HCT116 (cell line): Measurements from ENCODE around the gene CHRNB2. TPM values are rescaled to one million over a fixed set of nuclear protein-coding genes. Genes with fewer than 3 reads are reported as not detected.

Experiments used
- ATAC-seq: fragments of 200-7000 bp; cut with Tn5 transposase; 2 replicates; pipeline ENCODE4 v1.9.1; 2020; ENCODE audit warnings: mild to moderate bottlenecking, moderate library complexity
- BruUV-seq: library from RNA; stranded (reverse); fragments of 400-500 nt; replicated peaks from 2 replicates; lab custom pipeline; 2021; lab: Mats Ljungman, UMichigan
- CTCF ChIA-PET: fragments of 300-600 bp; sonication (Branson Sonifier 250); formaldehyde crosslinking; loops from one replicate; lab custom pipeline; 2021; ENCODE audit warnings: antibody characterized with exemption; lab: Charles Lee
- POLR2A ChIA-PET: fragments of 300-600, 350-600 bp; sonication (Branson Sonifier 250); formaldehyde crosslinking; loops from one replicate; lab custom pipeline; 2021; ENCODE audit warnings: antibody characterized with exemption; lab: Charles Lee
- RAD21 ChIA-PET, 2 experiments: fragments of 300-600 bp; sonication (Branson Sonifier 250); formaldehyde crosslinking; loops; one replicate each; lab custom pipeline; 2023; ENCODE audit warnings: low total read pairs in 2 of 2; ENCODE audit not compliant: uncharacterized antibody in 2 of 2, unreplicated experiment in 2 of 2, low non-redundant PET in 1 of 2; lab: Charles Lee
- DNase-seq: peaks from one replicate; pipeline ENCODE4 v3.0.0-alpha.2; 2010; ENCODE audit warnings: low read depth, low spot score
- H2AFZ ChIP-seq: fragments of 200-600 bp; shearing (Covaris generic), sonication (generic); 2 replicates; pipeline ENCODE4 v1.6.1; 2017; ENCODE audit warnings: low read depth, mixed run types, mixed read lengths, antibody characterized with exemption, low read length; ENCODE audit not compliant: poor library complexity, severe bottlenecking
- H3K27ac ChIP-seq: 2 replicates; pipeline ENCODE4 v1.5.1; 2012; ENCODE audit warnings: low read depth, low read length
- H3K27me3 ChIP-seq: fragments of 200-600 bp; sonication (generic); 2 replicates; pipeline ENCODE4 v1.6.1; 2016; ENCODE audit warnings: mixed run types, low read length, mixed read lengths; ENCODE audit not compliant: insufficient read depth
- H3K36me3 ChIP-seq, 2 experiments: fragments of 200-500 bp in 1 of 2; fragments of 200-600 bp in 1 of 2; sonication (Bioruptor generic) in 1 of 2; sonication (generic) in 1 of 2; 2 replicates each; pipeline versions ENCODE4 v1.5.1 to v1.6.1; 2014 to 2016; ENCODE audit warnings: low read length in 2 of 2, inconsistent platforms in 1 of 2, mixed read lengths in 1 of 2, mixed run types in 1 of 2; ENCODE audit not compliant: insufficient read depth in 2 of 2, control insufficient read depth in 1 of 2
- H3K4me1 ChIP-seq, 2 experiments: fragments of 200-600 bp in 1 of 2; sonication (generic) in 1 of 2; 2 replicates each; pipeline versions ENCODE4 v1.5.1 to v1.6.1; 2012 to 2017; ENCODE audit warnings: low read length in 2 of 2, inconsistent platforms in 1 of 2, mild to moderate bottlenecking in 1 of 2, mixed read lengths in 1 of 2, mixed run types in 1 of 2, moderate library complexity in 1 of 2; ENCODE audit not compliant: insufficient read depth in 2 of 2, control insufficient read depth in 1 of 2
- H3K4me2 ChIP-seq: fragments of 200-600 bp; sonication (generic); 2 replicates; pipeline ENCODE4 v1.6.1; 2017; ENCODE audit warnings: mixed run types, low read length, mixed read lengths
- H3K4me3 ChIP-seq, 2 experiments: fragments of 200-600 bp in 1 of 2; sonication (generic) in 1 of 2; replicated peaks in 1 of 2; 2 replicates each; pipeline ENCODE4 v1.5.1; 2011 to 2016; ENCODE audit warnings: low read length in 2 of 2, control low read depth in 1 of 2, low read depth in 1 of 2, mild to moderate bottlenecking in 1 of 2, mixed read lengths in 1 of 2, mixed run types in 1 of 2
- H3K79me2 ChIP-seq: fragments of 200-600 bp; sonication (generic); 2 replicates; pipeline ENCODE4 v1.6.1; 2017; ENCODE audit warnings: mild to moderate bottlenecking, mixed run types, low read length, moderate library complexity, mixed read lengths; ENCODE audit not compliant: insufficient read depth
- H3K9ac ChIP-seq: fragments of 200-600 bp; sonication (generic); 2 replicates; pipeline ENCODE4 v1.6.1; 2016; ENCODE audit warnings: low read length, mixed read lengths
- H3K9me2 ChIP-seq: fragments of 200-600 bp; sonication (generic), shearing (Covaris generic); 2 replicates; pipeline ENCODE4 v1.6.1; 2017; ENCODE audit warnings: mixed run types, mild to moderate bottlenecking, moderate library complexity; ENCODE audit not compliant: insufficient read depth
- H3K9me3 ChIP-seq, 2 experiments: fragments of 200-500 bp in 1 of 2; fragments of 200-600 bp in 1 of 2; sonication (Bioruptor generic) in 1 of 2; sonication (generic) in 1 of 2; 2 replicates each; pipeline ENCODE4 v1.6.1; 2014 to 2017; ENCODE audit warnings: low read length in 2 of 2, mixed read lengths in 2 of 2, inconsistent platforms in 1 of 2, low read depth in 1 of 2, mild to moderate bottlenecking in 1 of 2, mixed run types in 1 of 2, moderate library complexity in 1 of 2; ENCODE audit not compliant: control insufficient read depth in 1 of 2, insufficient read depth in 1 of 2
- H4K20me1 ChIP-seq: fragments of 200-600 bp; sonication (generic), shearing (Covaris generic); 2 replicates; pipeline ENCODE4 v1.6.1; 2017; ENCODE audit warnings: mixed run types, mild to moderate bottlenecking, moderate library complexity; ENCODE audit not compliant: insufficient read depth
- ATF3 ChIP-seq: IDR thresholded peaks from 2 replicates; pipeline ENCODE4 v1.6.1; 2012
- CBX3 ChIP-seq: IDR thresholded peaks from 2 replicates; pipeline ENCODE4 v1.6.1; 2012; ENCODE audit warnings: low read depth
- CEBPB ChIP-seq: IDR thresholded peaks from 2 replicates; pipeline ENCODE4 v1.6.1; 2012; ENCODE audit warnings: low read depth
- EGR1 ChIP-seq: IDR thresholded peaks from 2 replicates; pipeline ENCODE4 v1.6.1; 2012; ENCODE audit warnings: low read depth
- ELF1 ChIP-seq: IDR thresholded peaks from 2 replicates; pipeline ENCODE4 v1.6.1; 2012; ENCODE audit warnings: low read depth, borderline replicate concordance
- EZH2phosphoT487 ChIP-seq: fragments of 200-600 bp; IDR thresholded peaks from 2 replicates; pipeline ENCODE4 v1.6.1; 2018; ENCODE audit warnings: antibody characterized with exemption, borderline replicate concordance
- FOSL1 ChIP-seq: IDR thresholded peaks from 2 replicates; pipeline ENCODE4 v1.6.1; 2012; ENCODE audit warnings: low read depth
- RAD21 ChIP-seq: IDR thresholded peaks from 2 replicates; pipeline ENCODE4 v1.6.1; 2012; ENCODE audit warnings: low read depth, mild to moderate bottlenecking
- SRF ChIP-seq: IDR thresholded peaks from 2 replicates; pipeline ENCODE4 v1.6.1; 2012; ENCODE audit warnings: low read depth
- TCF7L2 ChIP-seq: IDR thresholded peaks from 2 replicates; pipeline ENCODE4 v1.7.0; 2011; ENCODE audit warnings: borderline replicate concordance, inconsistent platforms; ENCODE audit not compliant: insufficient read depth, insufficient read length; ENCODE audit errors: extremely low read depth
- YY1 ChIP-seq: IDR thresholded peaks from 2 replicates; pipeline ENCODE4 v1.6.1; 2011; ENCODE audit warnings: low read length, low read depth, moderate library complexity, mild to moderate bottlenecking; ENCODE audit not compliant: insufficient replicate concordance; ENCODE audit errors: extremely low read depth
- intact Hi-C: fragments of 100-400 bp; cut with micrococcal nuclease; formaldehyde crosslinking; loops from 2 replicates; pipeline ENCODE4 v1.10.0; 2022
- total RNA-seq: library from RNA; stranded (reverse); gene quantifications from one replicate; pipeline ENCODE4 v1.2.1, GENCODE V29; 2021; ENCODE audit not compliant: unreplicated experiment
- TF ChIP-seq, protein P1 (sequence below): IDR thresholded peaks from 2 replicates; pipeline ENCODE4 v1.6.1; 2012
- TF ChIP-seq, protein P2 (sequence below): IDR thresholded peaks from 2 replicates; pipeline ENCODE4 v1.6.1; 2011; ENCODE audit warnings: mild to moderate bottlenecking, low read length, moderate library complexity; ENCODE audit not compliant: insufficient replicate concordance; ENCODE audit errors: extremely low read depth

Gene CHRNB2
- total RNA-seq, 1 experiment from 2014 or later, result not detected

- Histone ChIP-seq H3K36me3 (peaks cover 45 to 54% of the 10 kb centered on the region in 2 experiments; a peak in 3 of 4 replicates), H4K20me1 (peaks cover 4% of the 10 kb centered on the region; the same call in 1 of the 2 replicates), H3K9me3 (no peaks in the 10 kb centered on the region), H3K9ac (no peak overlapping the region), H3K9me2 (no peaks in the 10 kb centered on the region), H3K4me3 (no peak overlapping the region), H3K27me3 (no peaks in the 10 kb centered on the region), H3K27ac (no peak overlapping the region), H2AFZ (no peak overlapping the region), H3K79me2 (peaks cover 62% of the 10 kb centered on the region), H3K4me2 (no peak overlapping the region), H3K4me1 (no peaks in the 10 kb centered on the region)
- CTCF ChIA-PET, result interaction anchor here (1.1 kb wide), 1 partner anchor 40 kb away, joined by 4 read pairs; no protein-coding TSS in a partner anchor
- DNase-seq (no peak), ATAC-seq (no peak)
- BruUV-seq, result no TSS peak
- TF ChIP-seq, protein P1, sequence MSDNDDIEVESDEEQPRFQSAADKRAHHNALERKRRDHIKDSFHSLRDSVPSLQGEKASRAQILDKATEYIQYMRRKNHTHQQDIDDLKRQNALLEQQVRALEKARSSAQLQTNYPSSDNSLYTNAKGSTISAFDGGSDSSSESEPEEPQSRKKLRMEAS, result no peak
- TF ChIP-seq EGR1, result no peak
- no peak for TF ChIP-seq EZH2phosphoT487
- no peak for TF ChIP-seq YY1
- TF ChIP-seq ATF3, result no peak
- no peak for TF ChIP-seq CEBPB
- no peak for TF ChIP-seq SRF
- TF ChIP-seq, protein P2, sequence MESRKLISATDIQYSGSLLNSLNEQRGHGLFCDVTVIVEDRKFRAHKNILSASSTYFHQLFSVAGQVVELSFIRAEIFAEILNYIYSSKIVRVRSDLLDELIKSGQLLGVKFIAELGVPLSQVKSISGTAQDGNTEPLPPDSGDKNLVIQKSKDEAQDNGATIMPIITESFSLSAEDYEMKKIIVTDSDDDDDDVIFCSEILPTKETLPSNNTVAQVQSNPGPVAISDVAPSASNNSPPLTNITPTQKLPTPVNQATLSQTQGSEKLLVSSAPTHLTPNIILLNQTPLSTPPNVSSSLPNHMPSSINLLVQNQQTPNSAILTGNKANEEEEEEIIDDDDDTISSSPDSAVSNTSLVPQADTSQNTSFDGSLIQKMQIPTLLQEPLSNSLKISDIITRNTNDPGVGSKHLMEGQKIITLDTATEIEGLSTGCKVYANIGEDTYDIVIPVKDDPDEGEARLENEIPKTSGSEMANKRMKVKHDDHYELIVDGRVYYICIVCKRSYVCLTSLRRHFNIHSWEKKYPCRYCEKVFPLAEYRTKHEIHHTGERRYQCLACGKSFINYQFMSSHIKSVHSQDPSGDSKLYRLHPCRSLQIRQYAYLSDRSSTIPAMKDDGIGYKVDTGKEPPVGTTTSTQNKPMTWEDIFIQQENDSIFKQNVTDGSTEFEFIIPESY, result no peak
- no peak for TF ChIP-seq TCF7L2
- no peak for TF ChIP-seq ELF1
- no peak for TF ChIP-seq CBX3
- TF ChIP-seq FOSL1, result no peak
- TF ChIP-seq RAD21, result no peak
- intact Hi-C loops, result no loop called here
- POLR2A ChIA-PET, result no interaction called here
- RAD21 ChIA-PET, result no interaction called here
Measured at GRCh38 chr1:154599658-154600057, 32.1 kb downstream of the CHRNB2 start.
